Neural progenitor cell (in vitro differentiated cells): ENCODE measurements around the gene RBM34. TPM values are rescaled to one million over a fixed set of nuclear protein-coding genes. Genes with fewer than 3 reads are reported as not detected.

ENCODE experiments used
- DNase-seq: peaks from one replicate; pipeline ENCODE4 v3.0.0-alpha.2; 2016; ENCODE audit warnings: low spot score
- H2AFZ ChIP-seq: fragments of 200-600 bp; sonication (generic); replicated peaks from 2 replicates; pipeline ENCODE4 v1.6.1; 2016; ENCODE audit warnings: antibody characterized with exemption
- H3F3A ChIP-seq: fragments of 200-600 bp; sonication (generic); 2 replicates; pipeline ENCODE4 v1.6.1; 2016; ENCODE audit warnings: antibody characterized with exemption, low read depth
- H3K27ac ChIP-seq: fragments of 200-600 bp; sonication (generic); 2 replicates; pipeline ENCODE4 v1.5.1; 2016; ENCODE audit warnings: mild to moderate bottlenecking
- H3K27me3 ChIP-seq: fragments of 200-600 bp; sonication (generic); 2 replicates; pipeline ENCODE4 v1.6.1; 2016; ENCODE audit warnings: mild to moderate bottlenecking, moderate library complexity
- H3K36me3 ChIP-seq: fragments of 200-600 bp; sonication (generic); 2 replicates; pipeline ENCODE4 v1.5.1; 2016
- H3K4me1 ChIP-seq: fragments of 200-600 bp; sonication (generic); 2 replicates; pipeline ENCODE4 v1.6.1; 2016; ENCODE audit warnings: mixed run types
- H3K4me2 ChIP-seq: fragments of 200-600 bp; sonication (generic); 2 replicates; pipeline ENCODE4 v1.6.1; 2016
- H3K4me3 ChIP-seq: fragments of 200-600 bp; sonication (generic); 2 replicates; pipeline ENCODE4 v1.5.1; 2016
- H3K79me2 ChIP-seq: fragments of 200-600 bp; sonication (generic); 2 replicates; pipeline ENCODE4 v1.6.1; 2016; ENCODE audit warnings: low read depth
- H3K9ac ChIP-seq: fragments of 200-600 bp; sonication (generic); 2 replicates; pipeline ENCODE4 v1.6.1; 2016
- H3K9me3 ChIP-seq: fragments of 200-600 bp; sonication (generic); 2 replicates; pipeline ENCODE4 v1.5.1; 2016; ENCODE audit warnings: low read depth
- H4K20me1 ChIP-seq: fragments of 200-600 bp; sonication (generic); 2 replicates; pipeline ENCODE4 v1.6.1; 2016; ENCODE audit warnings: low read depth
- H3K27ac Mint-ChIP-seq: 3 replicates; pipeline ENCODE4 v1.8.0; 2021; ENCODE audit warnings: mixed read lengths
- H3K27me3 Mint-ChIP-seq: 2 replicates; pipeline ENCODE4 v1.8.0; 2022; ENCODE audit warnings: low read depth, mild to moderate bottlenecking, inconsistent platforms, moderate library complexity, mixed read lengths; ENCODE audit not compliant: insufficient read depth
- H3K36me3 Mint-ChIP-seq: 3 replicates; pipeline ENCODE4 v1.8.0; 2021; ENCODE audit warnings: mixed read lengths
- H3K4me1 Mint-ChIP-seq: 3 replicates; pipeline ENCODE4 v1.8.0; 2021; ENCODE audit warnings: mixed read lengths
- H3K4me3 Mint-ChIP-seq: 3 replicates; pipeline ENCODE4 v1.8.0; 2021; ENCODE audit warnings: mild to moderate bottlenecking, moderate library complexity, mixed read lengths
- H3K9me3 Mint-ChIP-seq: 3 replicates; pipeline ENCODE4 v1.8.0; 2020; ENCODE audit warnings: mixed read lengths
- CTCF ChIP-seq: fragments of 200-600 bp; sonication (generic); IDR thresholded peaks from 2 replicates; pipeline ENCODE4 v1.5.1; 2017; ENCODE audit warnings: antibody characterized with exemption, mild to moderate bottlenecking
- EZH2 ChIP-seq: fragments of 200-600 bp; sonication (generic); IDR thresholded peaks from 2 replicates; pipeline ENCODE4 v1.6.1; 2017; ENCODE audit warnings: antibody characterized with exemption, mild to moderate bottlenecking, moderate library complexity
- EZH2phosphoT487 ChIP-seq: fragments of 200-600 bp; sonication (generic); IDR thresholded peaks from 2 replicates; pipeline ENCODE4 v1.6.1; 2017; ENCODE audit warnings: antibody characterized with exemption
- total RNA-seq: library from RNA; depleted of rRNA; stranded (reverse); fragments of >200 nt; gene quantifications from 2 replicates; pipeline ENCODE4 v1.2.3, GENCODE V29; 2015; ENCODE audit warnings: low replicate concordance

RBM34 gene
- total RNA-seq, 1 donor from 2014 or later: 107 TPM

GRCh38 chr1:235157150-235157549, 3.9 kb downstream of the RBM34 start:
- Mint-ChIP-seq H3K4me3 (no peak overlapping the region), H3K4me1 (peaks cover 12% of the 10 kb centered on the region), H3K36me3 (peaks cover 11% of the 10 kb centered on the region), H3K27ac (no peak overlapping the region), H3K9me3 (no peaks in the 10 kb centered on the region), H3K27me3 (no peaks in the 10 kb centered on the region)
- no peak for TF ChIP-seq EZH2
- no peak for TF ChIP-seq CTCF
- no peak for TF ChIP-seq EZH2phosphoT487
- H3K27ac ChIP-seq: no peak overlapping the region
- no peak for DNase-seq
- H3K9me3 ChIP-seq: no peaks in the 10 kb centered on the region
- H3K79me2 ChIP-seq: peaks cover 49% of the 10 kb centered on the region
- H3K4me3 ChIP-seq: no peak overlapping the region
- H3K4me1 ChIP-seq: peaks cover 7% of the 10 kb centered on the region
- no peaks in the 10 kb centered on the region for H3K27me3 ChIP-seq
- H2AFZ ChIP-seq: no peak overlapping the region
- no peaks in the 10 kb centered on the region for H4K20me1 ChIP-seq
- H3K9ac ChIP-seq: peak overlapping the region; percentile 16
- peaks cover 16% of the 10 kb centered on the region for H3K36me3 ChIP-seq
- peaks cover 10% of the 10 kb centered on the region for H3F3A ChIP-seq
- H3K4me2 ChIP-seq: no peak overlapping the region

DNA sequence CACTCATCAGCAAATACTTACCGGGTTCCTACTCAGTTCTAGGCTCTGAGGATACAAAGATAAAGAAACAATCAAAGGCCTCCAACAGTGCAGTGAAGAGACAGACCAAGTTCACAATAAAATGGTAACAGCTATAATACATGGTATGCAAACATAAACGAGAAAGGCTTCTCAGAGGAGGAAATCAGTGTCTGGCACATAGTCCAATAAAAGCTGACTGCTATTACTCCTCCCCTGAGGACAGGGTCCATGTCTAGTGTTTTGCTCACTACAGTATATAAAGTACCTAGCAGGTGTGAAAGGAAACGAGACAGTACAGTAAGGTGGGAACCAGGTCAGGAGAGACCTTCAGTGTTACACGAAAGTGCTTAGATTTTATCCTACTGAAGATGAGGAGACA, 4.3 kb downstream of the RBM34 start:
- Histone ChIP-seq H4K20me1 (no peaks in the 10 kb centered on the region), H3K9me3 (no peaks in the 10 kb centered on the region), H3K36me3 (peaks cover 16% of the 10 kb centered on the region), H3K9ac (peak overlapping the region; percentile 16), H2AFZ (no peak overlapping the region), H3K4me2 (no peak overlapping the region), H3K27ac (no peak overlapping the region), H3K4me3 (no peak overlapping the region), H3K79me2 (peaks cover 49% of the 10 kb centered on the region), H3K4me1 (peaks cover 7% of the 10 kb centered on the region), H3K27me3 (no peaks in the 10 kb centered on the region), H3F3A (peaks cover 8% of the 10 kb centered on the region)
- DNase-seq: no peak
- Mint-ChIP-seq H3K36me3 (peaks cover 11% of the 10 kb centered on the region), H3K4me3 (no peak overlapping the region), H3K9me3 (no peaks in the 10 kb centered on the region), H3K27me3 (no peaks in the 10 kb centered on the region), H3K4me1 (peaks cover 10% of the 10 kb centered on the region), H3K27ac (no peak overlapping the region)
- TF ChIP-seq CTCF (no peak), EZH2phosphoT487 (no peak), EZH2 (no peak)

DNA sequence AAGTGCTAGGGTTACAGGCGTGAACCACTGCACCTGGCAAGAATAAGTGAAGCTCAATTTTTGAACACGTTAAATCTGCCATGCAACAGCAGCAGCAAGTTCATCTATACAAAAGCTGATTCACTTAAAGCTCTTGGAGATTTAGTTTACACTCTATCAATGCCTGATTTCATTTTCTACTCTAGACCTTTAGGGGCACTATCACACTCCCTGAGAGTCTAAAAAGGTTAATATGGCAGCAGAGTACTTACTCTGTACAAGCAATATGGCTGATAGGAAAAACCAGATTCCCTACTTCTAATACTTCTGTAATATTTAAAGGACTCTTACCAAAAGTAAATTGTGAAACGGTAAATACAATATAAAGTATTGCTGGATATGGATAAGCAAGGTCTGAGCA, 4.8 kb downstream of the RBM34 start:
- H3F3A ChIP-seq: peaks cover 3% of the 10 kb centered on the region
- no peak overlapping the region for H3K4me3 ChIP-seq
- no peaks in the 10 kb centered on the region for H3K27me3 ChIP-seq
- no peak overlapping the region for H3K4me2 ChIP-seq
- no peak overlapping the region for H3K9ac ChIP-seq
- peaks cover 7% of the 10 kb centered on the region for H3K4me1 ChIP-seq
- DNase-seq: no peak
- Mint-ChIP-seq H3K9me3 (no peaks in the 10 kb centered on the region), H3K4me1 (peaks cover 7% of the 10 kb centered on the region), H3K36me3 (peaks cover 11% of the 10 kb centered on the region), H3K27me3 (no peaks in the 10 kb centered on the region), H3K4me3 (no peak overlapping the region), H3K27ac (no peak overlapping the region)
- no peak overlapping the region for H3K27ac ChIP-seq
- H3K79me2 ChIP-seq: peaks cover 49% of the 10 kb centered on the region
- H3K9me3 ChIP-seq: no peaks in the 10 kb centered on the region
- no peak for TF ChIP-seq EZH2phosphoT487
- no peak for TF ChIP-seq CTCF
- TF ChIP-seq EZH2: no peak
- no peak overlapping the region for H2AFZ ChIP-seq
- peaks cover 16% of the 10 kb centered on the region for H3K36me3 ChIP-seq
- no peaks in the 10 kb centered on the region for H4K20me1 ChIP-seq

DNA sequence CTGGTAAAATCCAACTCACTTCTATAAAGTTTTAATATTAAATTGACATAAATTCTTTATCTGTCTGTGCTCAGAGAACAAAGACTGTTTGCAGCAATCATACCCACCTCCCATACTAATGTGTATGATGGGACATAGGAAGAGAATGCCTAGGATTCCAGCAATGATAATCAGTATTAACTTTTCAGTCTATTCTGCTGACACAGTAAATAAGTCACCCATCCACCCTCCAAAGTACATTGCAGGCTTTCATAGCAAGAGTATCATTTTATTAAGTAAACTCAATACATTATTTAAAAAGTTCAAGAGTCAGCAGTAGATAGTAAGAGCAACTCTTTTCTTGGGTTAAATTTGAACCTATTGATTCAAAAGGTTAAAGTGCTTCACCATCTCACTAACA, 8.8 kb downstream of the RBM34 start:
- no peak overlapping the region for H3K4me3 Mint-ChIP-seq
- Histone ChIP-seq H3K79me2 (peaks cover 14% of the 10 kb centered on the region), H3K4me3 (no peak overlapping the region), H2AFZ (no peak overlapping the region), H3K9me3 (no peaks in the 10 kb centered on the region), H3K27me3 (no peaks in the 10 kb centered on the region), H3K36me3 (peaks cover 21% of the 10 kb centered on the region), H3K27ac (no peak overlapping the region), H3K4me1 (no peaks in the 10 kb centered on the region), H4K20me1 (no peaks in the 10 kb centered on the region), H3K4me2 (no peak overlapping the region), H3F3A (peaks cover 3% of the 10 kb centered on the region), H3K9ac (no peak overlapping the region)
- H3K4me1 Mint-ChIP-seq: no peaks in the 10 kb centered on the region
- no peaks in the 10 kb centered on the region for H3K9me3 Mint-ChIP-seq
- no peaks in the 10 kb centered on the region for H3K27me3 Mint-ChIP-seq
- H3K36me3 Mint-ChIP-seq: peaks cover 31% of the 10 kb centered on the region
- no peak overlapping the region for H3K27ac Mint-ChIP-seq
- DNase-seq: no peak
- no peak for TF ChIP-seq EZH2
- TF ChIP-seq CTCF: no peak
- no peak for TF ChIP-seq EZH2phosphoT487
